HG02943 (cell line): ENCODE results near the gene INPP5D.
"Not testable (repeated sequence)": the region's sequence is repeated elsewhere in the genome, so short reads cannot be mapped to it uniquely, and the experiment has no call there.

Source experiments
- ATAC-seq: cut with Tn5 transposase; IDR thresholded peaks from one replicate; pipeline ENCODE4 v1.9.1; 2021; ENCODE audit warnings: mild to moderate bottlenecking, low read depth, moderate library complexity; ENCODE audit not compliant: unreplicated experiment

Gene INPP5D

GRCh38 chr2:233089851-233090250 is 29.7 kb downstream of the INPP5D start:
- ATAC-seq, result no peak

GRCh38 chr2:233090879-233091278 is 30.7 kb downstream of the INPP5D start:
- ATAC-seq, result no peak

DNA sequence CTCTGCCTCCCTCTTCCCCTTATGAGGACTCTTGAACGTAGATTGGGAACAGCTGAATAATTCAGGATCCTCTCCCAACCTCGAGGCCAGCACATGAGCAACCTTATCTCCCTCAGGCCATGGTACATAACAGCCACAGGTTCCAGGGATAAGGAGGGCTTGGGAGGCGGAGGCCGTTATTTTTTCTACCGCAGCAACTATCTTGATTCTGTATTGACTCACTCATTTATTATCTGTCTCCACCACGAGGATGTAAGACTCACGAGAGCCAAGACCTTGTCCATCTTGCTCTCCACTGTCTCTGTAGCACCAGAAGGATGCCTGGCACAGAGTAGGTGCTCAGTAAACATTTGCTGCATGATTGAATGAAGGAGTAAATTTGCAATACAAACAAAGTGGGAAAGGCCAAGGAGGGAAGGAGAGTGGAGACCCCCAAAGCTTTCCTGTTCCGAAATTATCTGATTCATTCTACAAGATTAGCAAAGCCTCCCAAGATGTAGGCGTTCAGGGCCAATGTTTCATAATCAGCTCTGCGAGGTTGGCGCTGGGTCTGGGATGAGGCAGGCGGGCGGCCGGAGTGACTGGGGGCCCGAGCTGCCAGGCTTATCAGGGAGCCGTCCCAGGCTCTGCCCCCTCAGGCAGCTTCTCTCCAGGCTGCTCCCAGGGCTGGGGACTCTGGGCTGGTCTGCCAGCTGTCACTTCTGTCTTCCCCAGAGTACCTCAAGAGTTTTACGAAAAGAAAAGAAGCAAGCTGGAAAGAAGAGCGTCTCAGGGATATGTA is 31.6 kb downstream of the INPP5D start:
- ATAC-seq, result no peak

DNA sequence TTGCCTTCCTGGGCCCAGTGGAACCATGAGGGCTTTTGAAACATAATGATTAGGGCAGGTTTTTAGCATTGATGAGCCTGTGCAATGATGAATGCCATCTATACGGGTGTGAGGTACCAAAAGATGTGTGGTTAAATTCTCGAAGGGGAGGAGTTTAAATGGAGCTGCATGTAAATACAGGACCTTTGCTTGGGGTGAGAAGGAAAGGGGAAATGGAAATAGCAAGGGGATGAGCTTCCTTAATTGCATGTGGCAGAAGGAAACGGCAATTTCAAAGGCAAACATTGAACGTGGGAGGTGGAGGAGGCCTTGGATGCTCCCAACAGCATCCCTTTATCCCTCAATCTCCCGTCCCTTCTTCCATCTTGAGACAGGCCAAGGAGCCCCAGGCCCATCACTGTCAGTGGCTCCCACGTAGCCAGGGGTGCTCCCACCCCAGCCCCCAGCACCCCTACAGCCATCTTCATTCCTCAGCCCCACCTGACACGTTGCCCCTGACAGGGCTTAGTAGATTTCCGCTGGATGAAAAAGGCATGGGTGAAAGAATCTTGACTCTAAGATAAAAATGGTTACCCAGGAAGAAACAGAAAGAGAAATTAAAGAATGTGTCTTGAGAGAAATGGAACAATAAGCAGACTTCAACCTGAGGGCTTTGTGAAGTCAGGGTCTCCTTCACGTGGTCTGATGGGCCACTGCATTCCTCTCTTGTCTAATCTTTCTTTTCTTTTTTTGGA is 32.5 kb downstream of the INPP5D start:
- ATAC-seq, result no peak

DNA sequence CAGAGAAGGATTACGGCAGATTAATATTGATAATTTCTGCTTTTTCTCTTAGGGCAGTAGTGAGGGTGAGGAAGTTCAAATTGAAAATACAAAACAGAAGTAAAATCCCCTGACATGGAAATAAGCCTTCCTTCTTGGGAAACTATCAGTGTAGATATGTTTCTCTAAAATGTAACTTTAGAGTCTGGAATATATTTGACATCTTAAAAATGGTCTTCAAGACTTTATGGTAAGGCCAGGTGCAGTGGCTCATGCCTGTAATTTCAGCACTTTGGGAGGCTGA is 33.0 kb downstream of the INPP5D start:
- no peak for ATAC-seq

GRCh38 chr2:233093721-233094120 is 33.6 kb downstream of the INPP5D start:
- ATAC-seq, result no peak

DNA sequence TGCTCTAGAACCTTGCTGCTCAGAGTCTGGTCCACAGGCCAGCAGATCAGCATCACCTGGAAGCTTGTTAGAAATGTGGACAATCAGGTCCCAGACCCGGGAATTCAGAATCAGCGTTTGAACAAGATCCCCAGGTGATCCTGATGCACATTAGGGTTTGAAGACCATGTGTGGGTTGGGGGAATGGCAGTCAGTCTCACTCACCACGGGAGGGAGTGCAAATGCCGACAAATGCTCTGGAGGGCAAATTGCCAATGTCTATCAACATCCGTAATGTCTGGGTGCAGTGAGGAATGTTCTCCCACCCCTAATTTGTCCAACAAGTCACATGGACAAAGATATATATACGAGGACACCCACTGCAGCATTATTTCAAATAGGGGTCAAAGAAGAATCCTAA is 34.5 kb downstream of the INPP5D start:
- ATAC-seq, result no peak

DNA sequence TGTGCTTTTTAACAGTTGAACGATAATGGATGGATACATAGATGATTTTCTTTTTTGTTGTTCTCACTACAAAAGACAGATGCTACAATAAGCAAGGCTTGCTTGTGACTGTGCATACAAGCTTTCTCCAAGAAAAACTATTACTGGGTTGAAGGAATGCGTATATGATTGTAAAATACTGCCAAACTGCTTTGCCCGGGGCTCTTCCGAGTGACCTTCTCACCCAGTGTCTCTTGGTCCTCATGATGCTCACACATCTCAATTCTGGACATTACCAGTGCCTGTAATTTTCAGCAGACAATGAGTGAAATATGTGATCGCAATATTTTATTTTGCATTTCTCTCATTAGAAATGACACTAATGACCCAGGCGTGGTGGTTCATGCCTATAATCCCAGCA is 35.9 kb downstream of the INPP5D start:
- ATAC-seq, result no peak

GRCh38 chr2:233098618-233099017 is 38.5 kb downstream of the INPP5D start:
- ATAC-seq, result no peak

GRCh38 chr2:233099820-233100191 is 39.7 kb downstream of the INPP5D start:
- ATAC-seq, result not testable (repeated sequence)

DNA sequence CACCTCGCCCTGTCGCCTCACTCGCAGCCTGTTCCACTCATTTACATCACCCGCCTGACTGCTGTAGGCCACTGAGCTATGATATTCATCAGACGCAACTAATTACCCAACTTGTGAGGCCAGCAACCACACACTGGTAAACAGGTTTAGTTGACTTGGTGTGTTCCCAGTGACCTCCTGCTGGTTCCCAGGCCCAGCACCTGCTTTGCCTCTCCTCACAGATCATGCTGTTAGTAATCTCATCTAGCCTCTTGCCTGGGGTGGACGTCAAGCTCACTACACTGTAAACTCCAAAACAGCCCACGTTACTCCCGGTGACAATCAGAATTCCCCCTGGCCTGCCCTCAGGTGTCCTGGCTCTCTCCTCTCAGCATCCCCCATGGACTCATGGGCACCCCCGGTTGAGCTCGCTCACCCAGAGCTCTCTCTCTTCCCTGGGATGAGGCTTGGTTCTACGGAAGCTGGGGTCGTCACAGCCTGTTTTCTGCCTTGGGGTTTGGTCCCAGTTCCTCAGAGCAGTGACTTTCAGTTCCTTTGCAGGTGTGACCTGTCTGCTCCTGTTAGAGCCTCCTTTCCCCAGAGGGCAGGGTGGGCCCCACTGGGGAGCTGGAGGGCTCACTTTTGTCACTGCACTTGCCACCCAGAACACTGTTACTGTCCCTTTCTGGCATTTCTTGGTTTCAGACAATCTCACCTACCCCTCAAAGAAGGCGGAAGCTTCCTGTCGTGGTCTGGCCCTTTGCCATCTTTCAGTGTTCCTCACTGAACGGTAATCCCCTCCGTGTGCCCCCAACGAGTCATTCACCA is 40.3 kb downstream of the INPP5D start:
- ATAC-seq, result peak; percentile 76

DNA sequence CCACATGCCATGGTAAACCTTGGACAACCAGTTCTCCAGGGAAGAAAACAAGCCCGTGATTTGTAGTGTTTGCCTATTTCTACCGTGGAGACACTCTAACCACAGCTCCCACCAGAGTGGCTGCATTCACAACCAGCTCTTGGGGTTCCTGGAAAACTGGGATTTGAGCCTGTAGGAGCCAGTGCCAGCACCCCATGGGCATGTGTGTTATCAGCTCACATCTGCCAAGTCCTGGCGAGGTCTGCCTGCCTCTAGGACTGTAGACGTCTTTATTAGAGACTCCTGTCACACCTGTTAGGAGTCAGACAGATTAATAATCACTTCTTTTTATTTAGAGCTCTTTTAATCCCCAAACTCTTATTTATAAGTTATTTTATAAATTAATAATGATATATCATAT is 41.0 kb downstream of the INPP5D start:
- no peak for ATAC-seq

GRCh38 chr2:233101816-233102215 is 41.7 kb downstream of the INPP5D start:
- ATAC-seq, result no peak

GRCh38 chr2:233105156-233105895 is 45.2 kb downstream of the INPP5D start:
- ATAC-seq, result no peak

DNA sequence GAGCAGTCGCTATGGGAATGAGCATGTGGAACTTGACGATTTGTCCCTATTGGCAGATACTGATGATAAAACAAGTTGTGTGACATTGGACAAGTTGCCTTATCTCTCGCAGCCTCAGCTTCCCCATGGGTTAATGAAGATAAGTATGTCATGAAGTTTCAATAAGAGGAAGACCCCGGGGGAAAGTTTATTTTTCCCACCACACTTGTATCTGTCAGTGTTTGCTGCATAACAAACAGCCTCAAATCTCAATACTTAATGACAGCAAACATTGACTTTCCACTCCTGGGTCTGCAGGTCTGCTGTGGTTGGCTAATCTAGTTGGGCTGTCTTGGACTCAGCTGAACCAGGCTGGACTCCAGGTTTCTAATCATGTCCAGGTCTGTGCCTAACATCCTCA is 45.8 kb downstream of the INPP5D start:
- no peak for ATAC-seq

DNA sequence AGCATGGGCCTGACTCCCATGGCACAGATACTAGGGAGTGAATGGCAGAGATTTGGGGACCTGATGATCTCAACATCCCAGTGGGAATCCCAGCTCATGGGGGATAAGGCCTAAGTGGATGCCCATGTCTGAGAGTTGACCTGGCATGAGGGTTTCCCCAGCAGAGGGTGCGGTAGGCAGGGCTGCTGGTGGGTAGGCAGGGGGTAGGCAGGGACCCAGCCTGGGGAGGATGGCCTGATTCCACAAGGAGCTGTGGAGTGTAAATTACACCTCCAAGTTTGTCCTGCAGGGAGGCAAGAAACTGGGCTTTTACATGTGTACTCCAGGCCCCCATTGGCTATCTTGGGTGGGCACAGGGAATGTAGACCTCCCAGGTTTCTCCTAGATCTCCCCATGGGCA is 46.9 kb downstream of the INPP5D start:
- no peak for ATAC-seq

DNA sequence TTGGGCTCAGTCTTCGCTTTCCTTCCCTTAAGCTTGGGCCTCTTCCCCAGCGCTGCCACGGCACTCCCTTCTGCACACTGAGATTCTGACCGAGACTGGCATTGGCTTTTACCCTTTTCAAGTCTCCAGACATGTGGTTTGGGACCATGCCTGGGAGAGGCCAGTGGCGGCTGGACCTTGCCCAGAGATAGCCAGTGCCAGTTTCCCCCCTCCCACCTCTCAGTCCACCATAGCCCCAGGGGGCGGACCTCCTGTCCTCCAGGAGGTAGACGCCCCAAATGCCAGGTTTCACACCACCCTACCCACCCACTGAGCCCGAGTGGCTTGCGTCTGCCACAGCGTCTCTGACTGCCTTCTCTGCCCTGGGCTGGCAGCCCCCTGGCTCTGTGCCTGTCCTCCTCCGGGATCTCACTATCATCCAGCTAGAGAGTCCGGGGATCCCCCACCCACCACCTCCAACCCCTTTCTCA is 47.7 kb downstream of the INPP5D start:
- no peak for ATAC-seq

- ATAC-seq, result no peak
These were observed 48.7 kb downstream of the INPP5D start for GRCh38 chr2:233108611-233109490.

DNA sequence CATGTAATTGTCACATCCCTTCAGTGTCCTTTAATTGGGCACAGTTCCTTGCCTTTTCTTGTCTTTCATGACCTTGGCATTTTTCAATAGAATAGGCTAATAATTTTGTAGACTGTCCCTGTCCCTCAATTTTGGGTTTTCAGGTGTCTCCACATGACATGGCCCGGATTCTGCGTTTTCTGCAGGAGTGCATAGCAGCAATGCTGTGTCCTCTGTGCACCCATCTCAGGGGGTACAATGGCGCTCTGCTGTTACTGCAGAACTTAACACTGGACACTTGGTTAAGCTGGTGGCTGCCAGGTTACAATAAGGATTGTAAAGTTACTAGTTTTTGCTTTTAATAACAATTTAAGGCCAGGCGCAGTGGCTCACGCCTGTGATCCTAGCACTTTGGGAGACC is 51.3 kb downstream of the INPP5D start:
- ATAC-seq, result no peak

DNA sequence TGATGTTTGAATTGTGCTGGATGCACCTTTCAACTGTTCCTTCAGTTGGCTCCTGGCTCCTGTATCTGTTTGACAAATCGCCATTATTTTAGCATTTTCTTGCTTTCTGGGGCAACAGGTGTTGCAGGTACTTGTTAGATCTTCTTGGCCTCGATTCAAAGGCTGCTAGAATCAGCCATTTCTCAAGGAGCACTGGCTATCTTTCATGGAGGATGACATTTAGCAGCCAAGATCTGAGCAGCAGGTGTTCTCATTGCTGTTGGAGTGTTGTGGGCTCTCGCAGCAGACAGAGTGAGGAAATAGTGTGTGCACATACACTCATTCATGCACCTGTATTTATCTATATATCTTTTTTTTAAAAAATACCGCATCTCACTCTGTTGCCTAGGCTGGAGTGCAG is 52.2 kb downstream of the INPP5D start:
- ATAC-seq, result no peak
